Spleen (tissue), 11 donors: ENCODE results near the gene SORBS1. TPM values are rescaled to one million over a fixed set of nuclear protein-coding genes. Genes with fewer than 3 reads are reported as not detected.

ENCODE experiments used
- DNase-seq: peaks from one replicate; pipeline ENCODE4 v3.0.0-alpha.2; 2020
- H3K27ac ChIP-seq, 8 donors: fragments of 200-600 bp; sonication (generic) in 7 of 8; 1 replicate in 4 of 8; 2 replicates in 4 of 8; pipeline versions ENCODE4 v1.5.0 to v1.8.0; 2016 to 2021; ENCODE audit warnings: inconsistent platforms in 4 of 8, mild to moderate bottlenecking in 4 of 8, moderate library complexity in 1 of 8
- H3K27me3 ChIP-seq, 7 donors: fragments of 200-600 bp; sonication (generic) in 6 of 7; replicated peaks in 1 of 7; 1 replicate in 4 of 7; 2 replicates in 3 of 7; pipeline versions ENCODE4 v1.5.0 to v1.8.0; 2016 to 2021; ENCODE audit warnings: inconsistent platforms in 3 of 7, mild to moderate bottlenecking in 1 of 7
- H3K36me3 ChIP-seq, 6 donors: fragments of 200-600 bp; sonication (generic) in 5 of 6; 1 replicate in 4 of 6; 2 replicates in 2 of 6; pipeline versions ENCODE4 v1.5.0 to v1.8.0; 2016 to 2021; ENCODE audit warnings: inconsistent platforms in 2 of 6
- H3K4me1 ChIP-seq, 6 donors: fragments of 200-600 bp; sonication (generic) in 5 of 6; 1 replicate in 3 of 6; 2 replicates in 3 of 6; pipeline versions ENCODE4 v1.5.0 to v1.8.0; 2016 to 2021; ENCODE audit warnings: inconsistent platforms in 3 of 6
- H3K4me3 ChIP-seq, 8 donors: fragments of 200-600 bp; sonication (generic) in 7 of 8; 1 replicate in 4 of 8; 2 replicates in 4 of 8; pipeline versions ENCODE4 v1.5.0 to v1.8.0; 2016 to 2021; ENCODE audit warnings: inconsistent platforms in 4 of 8, mild to moderate bottlenecking in 4 of 8, moderate library complexity in 2 of 8
- H3K9me3 ChIP-seq, 8 donors: fragments of 200-600 bp; sonication (generic) in 7 of 8; 1 replicate in 4 of 8; 2 replicates in 4 of 8; pipeline versions ENCODE4 v1.5.0 to v1.8.0; 2016 to 2021; ENCODE audit warnings: inconsistent platforms in 4 of 8
- CTCF ChIP-seq, 11 experiments: fragments of 200-600 bp in 7 of 11; fragments of 450-650 bp in 4 of 11; sonication (generic) in 4 of 11; IDR thresholded peaks in 8 of 11; conservative IDR thresholded peaks in 3 of 11; 1 replicate in 7 of 11; 2 replicates in 4 of 11; pipeline versions ENCODE4 v1.4.0 to v1.8.0; 2016 to 2021; ENCODE audit warnings: antibody characterized with exemption in 11 of 11, inconsistent platforms in 4 of 11, mild to moderate bottlenecking in 1 of 11
- POLR2A ChIP-seq, 3 donors: fragments of 450-650 bp; IDR thresholded peaks; one replicate each; pipeline ENCODE4 v1.5.1; 2017; ENCODE audit warnings: antibody characterized with exemption in 3 of 3, mild to moderate bottlenecking in 1 of 3
- POLR2AphosphoS5 ChIP-seq, 3 donors: sonication (generic); formaldehyde crosslinking; IDR thresholded peaks; one replicate each; pipeline ENCODE4 v1.5.1; 2017; ENCODE audit warnings: antibody characterized with exemption in 3 of 3
- WGBS, 5 donors: extraction: QIAGEN DNeasy Blood & Tissue Kit in 3 of 5; methylation state at CpG; one replicate each; pipeline versions ENCODE4 v1.1.5 to v1.1.7; 2013 to 2018; 5-methylcytosine and 5-hydroxymethylcytosine counted together
- intact Hi-C: fragments of 100-400 bp; cut with DNase I; formaldehyde crosslinking; loops from one replicate; pipeline ENCODE4 v1.15.0; 2023; ENCODE audit warnings: low total_unique reads
- polyA plus RNA-seq, 3 donors: library from polyadenylated mRNA; stranded (reverse); fragments of 200-250 nt; gene quantifications; one replicate each; pipeline ENCODE4 v1.2.1, GENCODE V29; 2013
- total RNA-seq, 7 donors: library from RNA; depleted of rRNA in 3 of 7; stranded (reverse); fragments of >200 nt in 3 of 7; fragmentation: NEBNext Ultra II Directional in 4 of 7; extraction: Animal tissue kit (Norgen Biotek cat#: 25700) in 4 of 7; gene quantifications; one replicate each; pipeline versions ENCODE4 v1.1.0 to v1.2.1, GENCODE V29; 2016 to 2021
- donor health status: healthy with polysubstance abuse.
- donor health status: DM: no; HTN: no; CAD: no; lungs with moderate emphysema.
- donor health status: DM: no; HTN: no; CAD: no.
- donor health status: Bipolar disorder and iron deficiency.
- donor health status: healthy.
- donor health status: DM: no; HTN: no; CAD: no.
- donor health status: DM: yes; HTN: yes; CAD: no.

The SORBS1 gene
- total and polyA plus RNA-seq, 10 donors = 2.8 to 30.8 (median 18.1) TPM

- 84 to 92% (median 90%) methylated on average over 5 of the region's 5 CpGs for WGBS, 5 donors
- DNase-seq = no peak
- no peak overlapping the region for H3K4me3 ChIP-seq
- intact Hi-C loops = no loop called here
- no peak for TF ChIP-seq CTCF (IDR thresholded peaks at IDR 0.05 in 8 of 11, conservative IDR thresholded peaks at IDR 0.05 in 3 of 11)
- TF ChIP-seq POLR2AphosphoS5 (IDR thresholded peaks at IDR 0.05) = no peak
- TF ChIP-seq POLR2A (IDR thresholded peaks at IDR 0.05) = no peak
- H3K27me3 ChIP-seq = no peaks in the 10 kb centered on the region
- peaks cover 0 to 9% (median 0%) of the 10 kb centered on the region in 8 donors for H3K9me3 ChIP-seq
- no peaks in the 10 kb centered on the region for H3K4me1 ChIP-seq
- H3K27ac ChIP-seq = no peak overlapping the region
- no peaks in the 10 kb centered on the region for H3K36me3 ChIP-seq
Observed at GRCh38 chr10:95552679-95553342, 8.4 kb downstream of the SORBS1 start.

- no peaks in the 10 kb centered on the region for H3K4me1 ChIP-seq
- no peak overlapping the region for H3K4me3 ChIP-seq
- no peak for DNase-seq
- H3K36me3 ChIP-seq = no peaks in the 10 kb centered on the region
- H3K27me3 ChIP-seq = no peaks in the 10 kb centered on the region
- no peak overlapping the region for H3K27ac ChIP-seq
- intact Hi-C loops = no loop called here
- WGBS, 5 donors = 92 to 96% (median 94%) methylated on average over 10 of the region's 10 CpGs
- TF ChIP-seq POLR2A (IDR thresholded peaks at IDR 0.05) = no peak
- TF ChIP-seq CTCF (IDR thresholded peaks at IDR 0.05 in 8 of 11, conservative IDR thresholded peaks at IDR 0.05 in 3 of 11) = no peak
- no peak for TF ChIP-seq POLR2AphosphoS5 (IDR thresholded peaks at IDR 0.05)
- peaks cover 0 to 9% (median 0%) of the 10 kb centered on the region in 8 donors for H3K9me3 ChIP-seq
Observed at GRCh38 chr10:95550073-95550672, 11.0 kb downstream of the SORBS1 start.

GRCh38 chr10:95547791-95548435 lies 13.3 kb downstream of the SORBS1 start:
- no peak for DNase-seq
- H3K4me3 ChIP-seq = no peak overlapping the region
- 88 to 97% (median 95%) methylated on average over 3 of the region's 3 CpGs for WGBS, 5 donors
- peaks cover 0 to 12% (median 0%) of the 10 kb centered on the region in 6 donors for H3K4me1 ChIP-seq
- no peak overlapping the region for H3K27ac ChIP-seq
- intact Hi-C loops = no loop called here
- H3K36me3 ChIP-seq = no peaks in the 10 kb centered on the region
- H3K27me3 ChIP-seq = no peaks in the 10 kb centered on the region
- peaks cover 0 to 3% (median 0%) of the 10 kb centered on the region in 8 donors for H3K9me3 ChIP-seq
- TF ChIP-seq CTCF (IDR thresholded peaks at IDR 0.05 in 8 of 11, conservative IDR thresholded peaks at IDR 0.05 in 3 of 11) = no peak
- TF ChIP-seq POLR2AphosphoS5 (IDR thresholded peaks at IDR 0.05) = no peak
- TF ChIP-seq POLR2A (IDR thresholded peaks at IDR 0.05) = no peak

- no peak for DNase-seq
- no peaks in the 10 kb centered on the region for H3K9me3 ChIP-seq
- no peaks in the 10 kb centered on the region for H3K36me3 ChIP-seq
- intact Hi-C loops = no loop called here
- TF ChIP-seq CTCF (IDR thresholded peaks at IDR 0.05 in 8 of 11, conservative IDR thresholded peaks at IDR 0.05 in 3 of 11) (no peak), POLR2A (IDR thresholded peaks at IDR 0.05) (no peak), POLR2AphosphoS5 (IDR thresholded peaks at IDR 0.05) (no peak)
- peaks cover 0 to 20% (median 0%) of the 10 kb centered on the region in 6 donors for H3K4me1 ChIP-seq
- H3K27ac ChIP-seq = no peak overlapping the region
- no peaks in the 10 kb centered on the region for H3K27me3 ChIP-seq
- 67 to 100% (median 92%) methylated on average over 3 of the region's 3 CpGs for WGBS, 5 donors
- no peak overlapping the region for H3K4me3 ChIP-seq
Observed at GRCh38 chr10:95547197-95547596, 14.0 kb downstream of the SORBS1 start.
